Epithelial cell of prostate (primary cell): ENCODE measurements around the gene REM2.

Experiments used
- DNase-seq: peaks from one replicate; pipeline ENCODE4 v3.0.0-alpha.2; 2011; ENCODE audit warnings: low read depth, low spot score
- H3K27ac ChIP-seq: fragments of 450-650 bp; 2 replicates; pipeline ENCODE4 v1.5.1; 2017; ENCODE audit warnings: mild to moderate bottlenecking

REM2 gene

GRCh38 chr14:22883173-22883976 lies at the start of gene REM2:
Gene REM2 (plus strand): TSS chr14:22883222. CDS start chr14:22883288, 66 bp downstream.
- DNase-seq: no peak
- no peak within 1 kb of the TSS for H3K27ac ChIP-seq

- H3K27ac ChIP-seq: peak overlapping the region; percentile 98
- no peak for DNase-seq
These were observed 47.5 kb upstream of the REM2 start for GRCh38 chr14:22835505-22835904.

- peak within 1 kb of the TSS; percentile 98 for H3K27ac ChIP-seq
- no peak for DNase-seq
These were observed 46.5 kb upstream of the REM2 start, which contains the start of gene MMP14 for GRCh38 chr14:22836301-22837113. Gene MMP14 (plus strand): TSS chr14:22836585. CDS start chr14:22836818, 233 bp downstream.

- no peak for DNase-seq
- H3K27ac ChIP-seq: peak overlapping the region; percentile 98
These were observed 45.8 kb upstream of the REM2 start for GRCh38 chr14:22837114-22837749.

- no peak for DNase-seq
These were observed 45.1 kb upstream of the REM2 start for GRCh38 chr14:22837750-22838538.

GRCh38 chr14:22838631-22839041 lies 44.4 kb upstream of the REM2 start:
- peak overlapping the region; percentile 98 for H3K27ac ChIP-seq
- DNase-seq: no peak

More at GRCh38 chr14:22837750-22838538, 45.1 kb upstream of the REM2 start:
- H3K27ac ChIP-seq: peak overlapping the region; percentile 98

GRCh38 chr14:22839159-22839779 lies 43.8 kb upstream of the REM2 start:
- H3K27ac ChIP-seq: peak overlapping the region; percentile 98
- DNase-seq: peak; percentile 56

- peak overlapping the region; percentile 98 for H3K27ac ChIP-seq
- DNase-seq: no peak
These were observed 41.7 kb upstream of the REM2 start for GRCh38 chr14:22841311-22841710.

- H3K27ac ChIP-seq: peak overlapping the region; percentile 98
- no peak for DNase-seq
These were observed 41.3 kb upstream of the REM2 start for GRCh38 chr14:22841769-22842168.

GRCh38 chr14:22842211-22843122 lies 40.6 kb upstream of the REM2 start:
- DNase-seq: no peak
- H3K27ac ChIP-seq: peak overlapping the region; percentile 98

- H3K27ac ChIP-seq: peak overlapping the region; percentile 98
These were observed 39.7 kb upstream of the REM2 start for GRCh38 chr14:22843123-22843925.

GRCh38 chr14:22844221-22845102 lies 38.6 kb upstream of the REM2 start:
- DNase-seq: no peak
- peak overlapping the region; percentile 98 for H3K27ac ChIP-seq

More at GRCh38 chr14:22843123-22843925, 39.7 kb upstream of the REM2 start:
- DNase-seq: no peak

- H3K27ac ChIP-seq: peak overlapping the region; percentile 98
These were observed 38.0 kb upstream of the REM2 start for GRCh38 chr14:22845103-22845394.

GRCh38 chr14:22845821-22846625 lies 37.0 kb upstream of the REM2 start:
- H3K27ac ChIP-seq: peak overlapping the region; percentile 98
- DNase-seq: no peak

More at GRCh38 chr14:22845103-22845394, 38.0 kb upstream of the REM2 start:
- DNase-seq: no peak

GRCh38 chr14:22846811-22847307 lies 36.2 kb upstream of the REM2 start:
- peak overlapping the region; percentile 98 for H3K27ac ChIP-seq
- no peak for DNase-seq
